GM19240 (cell line): Measurements from ENCODE around the gene PGP.
"Not testable (repeated sequence)": the region's sequence is repeated elsewhere in the genome, so short reads cannot be mapped to it uniquely, and the experiment has no call there.

Source experiments
- DNase-seq: peaks from one replicate; pipeline ENCODE4 v3.0.0; 2011; ENCODE audit warnings: low spot score; ENCODE audit not compliant: insufficient read length

The PGP gene, protein sequence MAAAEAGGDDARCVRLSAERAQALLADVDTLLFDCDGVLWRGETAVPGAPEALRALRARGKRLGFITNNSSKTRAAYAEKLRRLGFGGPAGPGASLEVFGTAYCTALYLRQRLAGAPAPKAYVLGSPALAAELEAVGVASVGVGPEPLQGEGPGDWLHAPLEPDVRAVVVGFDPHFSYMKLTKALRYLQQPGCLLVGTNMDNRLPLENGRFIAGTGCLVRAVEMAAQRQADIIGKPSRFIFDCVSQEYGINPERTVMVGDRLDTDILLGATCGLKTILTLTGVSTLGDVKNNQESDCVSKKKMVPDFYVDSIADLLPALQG

DNA sequence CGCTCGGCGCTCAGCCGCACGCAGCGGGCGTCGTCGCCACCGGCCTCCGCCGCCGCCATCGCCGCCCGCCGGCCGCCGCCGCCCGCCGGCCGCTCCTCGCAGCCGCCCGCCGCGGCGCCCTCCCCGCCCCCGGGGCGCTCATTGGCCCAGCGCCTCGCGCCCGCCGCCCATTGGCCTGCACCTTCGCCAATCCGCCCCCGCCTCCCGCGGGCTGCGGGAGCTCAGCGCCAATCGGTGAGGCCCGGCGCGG, at the start of gene PGP:
PGP (minus strand) TSS at position 122 of the 250 bp plus-strand sequence; CDS start at position 59, 63 bp downstream.
- no peak for DNase-seq

DNA sequence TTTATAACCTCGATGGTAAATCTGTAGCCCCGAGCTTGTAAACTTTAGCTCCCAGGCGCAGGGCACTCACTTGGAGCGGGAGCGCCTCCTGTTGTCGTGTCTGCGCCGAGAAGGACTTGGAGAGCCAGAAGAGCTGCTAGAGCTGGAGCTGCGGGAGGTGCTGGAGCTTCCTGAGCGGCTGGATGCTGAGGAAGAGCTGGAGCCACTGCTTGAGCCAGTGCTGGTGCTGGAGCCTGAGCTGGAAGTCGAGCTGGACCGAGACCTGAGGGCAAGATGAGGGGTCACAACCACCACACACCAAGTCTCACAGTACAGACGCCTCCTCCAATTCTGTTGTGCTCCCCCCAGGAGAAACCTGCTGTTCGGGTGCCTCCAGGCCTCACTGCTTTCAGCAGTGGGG, 48.4 kb upstream of the PGP start:
- DNase-seq = not testable (repeated sequence)

DNA sequence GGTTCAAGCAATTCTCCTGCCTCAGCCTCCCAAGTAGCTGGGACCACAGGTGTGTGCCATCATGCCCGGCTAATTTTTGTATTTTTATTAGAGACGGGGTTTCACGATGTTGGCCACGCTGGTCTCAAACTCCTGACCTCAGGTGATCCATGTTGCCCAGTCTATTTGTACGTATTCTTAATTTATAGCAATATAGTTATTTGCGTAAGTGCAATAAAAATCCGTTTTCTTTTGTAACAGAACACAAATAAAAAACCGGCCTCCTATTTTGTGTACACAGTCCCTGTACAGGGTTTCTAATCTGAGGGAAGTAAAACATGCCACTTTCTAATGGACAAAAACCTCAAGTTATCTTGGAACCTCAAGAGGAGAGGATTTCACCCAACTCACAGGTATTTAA, 45.6 kb upstream of the PGP start:
- no peak for DNase-seq

DNA sequence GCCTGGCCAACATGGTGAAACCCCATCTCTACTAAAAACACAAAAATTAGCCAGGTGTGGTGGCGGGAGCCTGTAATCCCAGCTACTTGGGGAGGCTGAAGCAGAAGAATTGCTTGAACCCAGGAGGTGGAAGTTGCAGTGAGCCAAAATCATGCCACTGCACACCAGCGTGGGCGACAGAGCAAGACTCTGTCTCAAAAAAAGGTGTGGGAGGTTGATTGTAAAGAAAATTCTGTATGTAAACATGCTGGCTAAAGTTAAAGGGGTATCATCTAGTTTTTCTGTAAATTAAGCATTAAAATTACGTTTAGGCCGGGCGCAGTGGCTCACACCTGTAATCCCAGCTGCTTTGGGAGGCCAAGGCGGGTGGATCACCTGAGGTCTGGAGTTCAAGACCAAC, 43.9 kb upstream of the PGP start:
- not testable (repeated sequence) for DNase-seq

DNA sequence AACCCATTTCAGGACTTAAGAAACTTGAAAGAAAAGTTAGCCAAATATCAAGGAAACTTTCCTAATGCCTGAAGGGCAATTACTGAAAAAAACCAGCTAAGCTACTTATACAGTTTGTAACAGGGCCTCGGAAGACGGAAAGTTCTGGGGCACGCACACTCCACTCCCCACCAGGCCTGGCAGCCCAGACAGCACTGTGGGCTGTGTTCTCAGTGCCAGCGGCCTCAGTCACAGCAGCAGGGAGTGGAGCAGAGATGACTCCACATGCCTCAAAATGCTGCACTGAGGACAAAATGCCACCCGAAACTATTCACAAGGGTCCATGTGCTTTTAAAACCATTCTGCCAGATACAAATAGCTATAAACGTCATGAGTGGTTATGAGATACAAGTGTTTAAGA, 43.1 kb upstream of the PGP start:
- DNase-seq = no peak

DNA sequence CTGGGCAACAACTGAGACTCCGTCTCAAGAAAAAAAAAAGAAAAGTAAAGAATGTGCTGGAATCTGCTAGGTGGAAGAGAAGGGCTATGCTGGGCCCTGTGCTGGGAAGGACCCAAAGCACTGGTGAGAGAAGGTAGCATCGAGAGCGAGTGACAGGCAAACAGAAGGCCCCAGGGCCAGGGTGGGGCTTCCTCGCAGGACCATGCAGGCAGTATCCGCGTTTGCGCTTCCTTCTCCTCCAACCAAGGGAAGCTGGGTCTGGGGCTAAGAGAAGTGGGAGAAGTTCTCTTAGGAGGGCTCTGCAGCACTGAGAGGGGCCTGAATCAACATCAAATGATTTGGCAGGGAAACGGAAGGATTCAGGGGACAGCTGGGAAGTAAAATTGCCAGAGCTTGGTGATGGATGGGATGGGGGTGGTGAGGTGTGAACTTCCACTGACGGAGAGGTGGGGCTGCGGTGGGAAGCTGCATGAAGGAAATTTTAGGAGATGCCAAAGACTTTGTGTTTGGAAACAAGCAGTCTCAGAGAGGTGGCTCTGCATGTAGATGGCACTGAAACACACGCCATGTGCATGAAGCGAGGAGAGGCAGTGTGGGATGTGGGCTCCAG, 42.0 kb upstream of the PGP start:
- no peak for DNase-seq

DNA sequence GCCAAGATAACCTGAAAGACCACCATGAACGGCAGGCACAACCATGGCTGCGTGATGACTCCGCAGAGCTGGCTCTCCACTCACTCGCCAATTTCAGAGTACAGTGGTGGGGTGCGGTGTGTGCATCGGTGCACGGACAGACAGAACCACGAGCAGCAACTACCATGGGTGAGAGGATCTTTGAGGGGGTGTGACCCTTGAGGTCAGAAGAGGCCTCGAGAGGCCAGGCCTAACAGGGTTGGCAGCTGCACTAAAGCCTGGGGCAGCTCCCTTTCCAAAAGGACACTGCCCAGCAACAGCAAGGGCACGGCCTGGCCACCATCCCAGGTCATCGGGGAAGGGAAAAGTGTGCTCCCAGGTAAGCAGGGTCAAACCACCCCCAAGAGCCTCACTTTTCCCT, 38.7 kb upstream of the PGP start:
- DNase-seq = no peak

DNA sequence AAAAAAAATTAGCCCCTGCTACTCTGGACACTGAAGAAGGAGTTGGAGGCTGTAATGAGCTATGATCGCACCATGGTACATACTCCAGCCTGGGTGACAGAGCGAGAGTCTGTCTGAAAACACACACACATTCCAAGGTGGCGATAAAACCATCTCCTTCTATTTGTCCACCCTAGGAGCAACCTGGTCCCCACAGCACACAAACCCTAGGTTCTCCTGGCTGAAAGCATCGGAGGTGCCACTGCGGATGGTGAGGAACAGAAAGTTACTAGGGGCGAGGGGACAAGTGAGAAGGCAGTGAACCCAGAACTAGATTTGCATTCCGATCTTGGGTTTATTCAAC, 38.1 kb upstream of the PGP start:
- DNase-seq = no peak

DNA sequence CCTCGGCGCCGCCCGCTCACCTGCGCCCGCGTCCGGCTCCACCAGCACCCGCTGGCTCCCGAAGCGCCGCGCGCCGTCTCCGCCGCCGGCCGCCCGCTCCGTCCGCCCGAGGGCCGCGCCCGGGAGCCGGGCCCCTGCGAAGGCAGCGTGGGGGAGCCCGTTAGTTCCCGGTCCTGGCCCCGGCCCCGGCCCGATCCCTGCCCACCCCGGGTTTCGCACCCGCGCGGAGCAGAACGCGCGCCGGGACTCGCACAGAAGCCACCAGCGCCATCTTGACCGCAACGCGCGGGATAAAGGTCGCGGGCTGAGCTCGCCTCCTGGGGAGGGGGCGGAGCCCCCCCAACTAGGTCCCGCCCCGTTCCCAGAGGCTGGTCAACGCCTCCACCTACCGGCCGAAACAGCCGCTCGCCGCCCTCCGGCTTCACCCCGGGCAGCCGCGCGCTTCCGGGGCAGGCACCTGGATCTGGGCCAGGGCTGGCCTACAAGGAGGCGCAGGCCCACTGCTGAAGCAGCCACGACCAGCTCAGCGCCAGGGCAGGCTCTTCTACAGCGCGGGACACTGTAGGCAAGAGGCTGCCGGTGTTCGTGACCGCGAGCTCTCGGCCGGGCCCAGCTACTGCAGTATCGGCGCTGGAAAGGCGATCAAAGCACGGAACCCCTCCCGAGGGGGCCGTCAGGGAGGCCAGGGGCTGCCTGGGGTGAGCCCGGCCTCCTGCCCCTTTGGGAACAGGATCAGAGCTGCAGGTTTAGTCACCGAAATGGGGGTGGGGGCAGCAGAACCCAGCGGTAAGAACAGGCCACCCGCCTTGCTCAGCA, 36.9 kb upstream of the PGP start, which contains the start of gene ECI1:
ECI1 (minus strand) TSS at position 292 of the 816 bp plus-strand sequence; CDS start at position 271, 21 bp downstream.
- DNase-seq = peak; percentile 100

DNA sequence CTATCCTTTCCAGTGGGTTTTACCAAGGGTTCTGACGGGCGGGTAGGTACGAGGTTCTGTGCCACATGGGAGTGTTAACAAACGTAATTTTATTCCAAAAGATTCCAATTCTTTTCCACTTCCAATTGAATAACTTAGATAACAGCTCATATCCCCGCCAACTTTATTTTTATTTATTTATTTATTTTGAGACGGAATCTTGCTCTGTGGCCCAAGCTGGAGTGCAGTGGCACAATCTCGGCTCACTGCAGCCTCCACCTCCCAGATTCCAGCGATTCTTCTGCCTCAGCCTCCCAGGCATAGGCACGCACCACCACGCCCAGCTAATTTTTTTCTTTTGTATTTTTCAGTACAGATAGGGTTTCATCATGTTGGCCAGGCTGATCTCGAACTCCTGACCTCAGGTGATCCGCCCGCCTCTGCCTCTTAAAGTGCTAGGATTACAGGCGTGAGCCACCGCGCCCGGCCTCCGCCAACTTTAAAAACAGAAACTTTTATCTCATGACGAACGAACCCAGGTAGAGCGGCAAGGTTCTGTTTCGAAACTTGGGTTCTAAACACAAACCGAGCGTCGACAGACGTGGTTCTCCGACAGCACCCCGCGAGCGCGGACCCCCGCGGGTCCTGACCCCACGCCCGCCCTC, 36.1 kb upstream of the PGP start:
- no peak for DNase-seq

DNA sequence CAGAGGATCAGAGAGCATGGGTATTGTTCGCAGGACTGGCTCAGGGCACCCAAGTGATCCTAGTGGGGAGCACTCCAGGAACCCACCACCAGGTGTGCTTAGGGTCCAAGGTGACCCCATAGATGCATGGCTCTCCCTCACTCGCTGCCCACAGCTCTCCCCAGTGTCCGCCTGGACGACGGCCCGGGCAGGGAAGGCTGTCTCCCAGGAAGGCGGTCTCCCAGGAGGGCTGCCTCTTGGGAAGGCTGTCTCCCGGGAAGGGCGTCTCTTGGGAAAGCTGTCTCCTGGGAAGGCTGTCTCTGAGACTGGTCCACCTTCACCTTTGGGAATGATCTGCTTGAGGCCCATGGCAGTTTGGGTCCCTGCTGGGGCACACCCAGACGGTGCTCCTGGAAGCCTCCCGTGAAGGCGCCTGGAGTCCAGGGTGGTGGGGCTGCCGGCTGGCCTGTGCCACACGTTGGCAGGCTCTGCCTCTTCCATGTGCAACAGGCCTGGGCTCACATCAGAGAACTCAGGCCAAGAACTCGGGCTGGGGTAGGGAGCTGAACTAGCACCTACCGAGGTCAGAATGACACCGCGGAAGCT, 31.8 kb upstream of the PGP start:
- DNase-seq = no peak

DNA sequence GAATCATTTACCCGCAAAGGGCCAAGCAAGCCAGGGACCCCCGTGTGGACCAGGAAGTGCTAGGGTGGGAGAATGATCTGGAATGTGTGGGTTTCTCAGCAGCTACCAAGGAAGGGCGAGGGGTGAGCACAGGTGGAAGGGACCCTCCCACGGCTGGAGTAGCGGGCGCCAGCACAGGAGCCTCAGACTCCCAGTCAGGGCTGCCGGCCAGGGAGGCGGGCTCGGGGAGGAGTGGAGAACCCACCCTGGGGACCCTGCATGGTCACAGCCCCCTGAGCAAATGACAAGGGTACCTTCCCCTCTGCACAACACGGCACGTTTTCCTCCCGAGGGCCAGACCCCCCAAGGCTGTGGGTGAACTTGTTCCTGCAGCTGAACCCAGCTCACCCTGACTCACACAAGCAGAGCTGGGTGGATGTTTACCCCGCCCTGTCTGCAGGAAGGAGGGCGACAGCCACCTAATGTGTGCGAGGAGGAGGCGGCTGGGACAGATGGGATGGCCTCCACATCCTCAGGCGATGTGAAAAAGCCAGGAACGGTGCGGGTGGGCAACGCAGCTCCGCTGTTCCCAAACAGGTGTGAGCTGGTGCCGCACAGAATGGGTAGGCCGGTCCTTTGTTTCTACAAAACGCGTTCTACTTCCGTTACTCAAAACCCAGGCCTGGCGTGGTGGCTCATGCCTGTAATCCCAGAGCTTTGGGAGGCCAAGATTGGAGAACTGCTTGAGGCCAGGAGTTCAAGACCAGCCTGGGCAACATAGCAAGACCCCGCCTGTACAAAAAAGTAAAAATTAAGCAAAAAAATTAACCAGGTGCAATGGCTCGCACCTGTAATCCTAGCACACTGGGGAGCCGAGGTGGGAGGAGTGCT, 30.5 kb upstream of the PGP start:
- DNase-seq = no peak

DNA sequence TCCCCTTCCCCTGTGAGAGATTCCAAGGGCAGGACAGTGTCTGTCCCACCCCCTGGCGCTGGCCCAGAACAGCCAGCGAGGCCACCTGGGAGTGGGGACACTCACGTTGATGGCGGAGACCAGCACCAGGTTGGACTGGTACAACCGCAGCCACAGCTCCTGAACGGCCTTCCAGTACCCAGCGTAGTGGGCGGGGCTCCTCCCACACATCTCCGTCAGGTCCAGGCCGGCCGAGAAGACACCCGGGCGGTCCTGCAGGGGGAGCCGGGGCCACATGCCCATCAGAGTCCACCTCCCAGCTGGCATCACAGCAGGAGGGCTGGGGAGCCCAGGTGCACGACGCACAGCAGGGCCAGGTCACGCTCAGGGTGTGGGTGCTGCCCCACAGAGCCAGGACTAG, 29.7 kb upstream of the PGP start:
- DNase-seq = no peak

DNA sequence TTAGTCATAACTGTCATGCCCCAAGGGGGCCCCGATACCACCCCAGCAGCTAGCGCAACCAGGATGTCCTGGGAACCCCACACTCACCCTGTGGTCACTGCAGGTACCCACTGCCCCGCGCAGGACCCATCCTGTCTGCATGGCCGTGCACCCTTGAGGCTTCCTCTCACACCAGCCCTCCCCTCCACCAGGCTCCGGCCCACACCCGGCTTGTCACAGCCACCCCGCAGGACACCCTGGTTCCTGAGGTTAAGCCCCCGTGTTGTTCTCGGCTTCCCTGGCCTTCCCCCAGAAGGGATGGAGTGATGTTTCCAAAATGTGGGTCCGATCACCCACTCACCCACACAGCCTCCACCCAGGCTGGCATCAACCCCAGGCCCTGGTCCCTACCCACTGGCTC, 29.1 kb upstream of the PGP start:
- DNase-seq = no peak

DNA sequence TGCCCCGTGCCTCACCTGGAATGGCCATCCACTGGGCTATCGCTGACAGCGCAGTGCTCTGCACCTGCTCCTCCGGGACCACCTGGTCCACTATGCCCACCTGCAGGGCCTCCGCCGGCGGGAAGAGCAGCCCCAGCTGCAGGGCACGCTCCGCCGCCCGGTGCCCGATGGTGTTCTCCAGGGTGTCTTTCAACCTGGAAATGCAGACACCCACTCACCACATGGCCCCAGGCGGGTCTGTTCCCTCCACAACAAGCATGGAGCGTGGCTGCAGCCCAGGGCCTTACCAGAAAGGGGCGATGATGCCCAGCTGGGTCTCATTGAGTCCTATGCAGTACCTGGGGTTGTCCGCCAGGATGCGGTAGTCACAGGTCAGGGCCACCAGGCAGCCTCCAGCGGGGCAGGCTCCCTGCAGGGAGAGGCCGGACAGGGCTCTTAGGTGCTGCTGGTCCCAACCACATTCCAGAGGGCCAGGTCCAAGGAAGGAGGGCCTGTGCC, 28.4 kb upstream of the PGP start:
- no peak for DNase-seq

DNA sequence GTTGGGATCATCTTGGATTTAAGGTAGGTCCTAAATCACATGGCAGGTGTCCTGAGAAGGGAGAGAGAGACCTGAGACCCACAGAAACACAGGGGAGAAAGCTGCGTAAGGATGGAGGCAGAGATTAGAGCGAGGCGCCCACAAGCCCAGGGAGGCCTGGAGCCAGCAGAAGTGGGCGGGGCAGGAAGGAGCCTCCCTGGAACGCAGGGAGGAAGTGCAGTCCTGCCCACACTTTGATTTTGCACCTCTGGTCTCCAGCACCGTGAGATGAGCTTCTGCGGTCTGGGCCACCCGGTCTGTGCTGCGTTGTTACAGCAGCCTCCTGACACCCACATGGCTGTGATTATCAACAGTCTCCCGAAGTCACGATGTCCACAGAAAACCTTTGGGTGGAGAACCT, 28.0 kb upstream of the PGP start:
- no peak for DNase-seq

DNA sequence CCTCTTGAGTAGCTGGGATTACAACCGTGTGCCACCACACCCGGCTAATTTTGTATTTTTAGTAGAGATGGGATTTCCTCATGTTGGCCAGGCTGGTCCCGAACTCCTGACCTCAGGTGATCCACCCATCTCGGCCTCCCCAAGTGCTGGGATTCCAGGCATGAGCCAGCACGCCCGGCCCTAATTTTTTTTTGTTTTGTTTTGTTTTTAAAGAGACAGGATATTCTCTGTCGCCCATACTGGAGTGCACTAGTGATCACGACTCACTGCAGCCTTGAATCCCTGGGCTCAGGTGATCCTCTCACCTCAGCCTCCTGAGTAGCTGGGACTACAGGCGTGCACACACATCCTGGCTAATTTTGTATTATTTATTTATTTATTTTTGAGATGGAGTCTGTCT, 25.7 kb upstream of the PGP start:
- not testable (repeated sequence) for DNase-seq

DNA sequence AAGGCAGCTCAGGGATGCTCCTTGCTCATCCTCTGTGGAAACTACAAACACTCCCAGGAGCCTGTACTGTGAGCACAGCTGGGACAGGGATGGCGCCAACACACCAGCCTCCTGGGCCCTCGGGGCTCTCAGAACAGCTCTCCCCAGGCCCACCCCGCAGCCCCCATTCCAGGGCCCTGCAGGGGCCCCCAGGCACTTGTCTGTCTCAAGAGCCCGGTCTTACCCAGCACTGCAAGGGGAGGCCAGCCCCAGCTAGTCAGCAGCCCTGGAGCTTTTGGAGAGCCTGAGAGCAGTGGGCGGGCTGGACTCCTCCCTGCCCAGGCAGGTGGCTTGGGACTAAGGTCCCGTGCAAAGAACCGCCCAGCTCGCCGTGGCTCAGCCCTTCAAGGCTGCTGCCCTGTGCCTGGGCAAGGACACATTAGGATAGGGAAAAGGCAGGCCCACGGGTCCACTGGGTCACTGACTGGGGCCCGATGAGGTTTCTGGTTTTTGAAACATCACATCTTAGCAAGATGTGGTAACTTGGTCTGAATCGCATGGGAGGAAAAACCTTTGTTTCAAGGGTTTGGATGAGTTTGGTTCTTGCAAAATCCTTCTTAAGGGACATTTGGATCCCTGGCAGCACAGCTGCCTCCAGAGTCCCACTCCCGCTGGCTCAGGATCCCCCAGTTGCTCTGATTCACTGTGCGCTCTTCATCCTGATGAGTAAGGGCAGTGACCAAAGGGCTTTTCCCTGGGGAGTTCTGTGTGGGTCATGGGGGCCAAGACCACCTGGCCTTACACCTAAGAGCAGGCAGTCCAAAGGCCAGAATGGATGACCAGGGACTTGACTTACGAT, 24.4 kb upstream of the PGP start:
- no peak for DNase-seq

DNA sequence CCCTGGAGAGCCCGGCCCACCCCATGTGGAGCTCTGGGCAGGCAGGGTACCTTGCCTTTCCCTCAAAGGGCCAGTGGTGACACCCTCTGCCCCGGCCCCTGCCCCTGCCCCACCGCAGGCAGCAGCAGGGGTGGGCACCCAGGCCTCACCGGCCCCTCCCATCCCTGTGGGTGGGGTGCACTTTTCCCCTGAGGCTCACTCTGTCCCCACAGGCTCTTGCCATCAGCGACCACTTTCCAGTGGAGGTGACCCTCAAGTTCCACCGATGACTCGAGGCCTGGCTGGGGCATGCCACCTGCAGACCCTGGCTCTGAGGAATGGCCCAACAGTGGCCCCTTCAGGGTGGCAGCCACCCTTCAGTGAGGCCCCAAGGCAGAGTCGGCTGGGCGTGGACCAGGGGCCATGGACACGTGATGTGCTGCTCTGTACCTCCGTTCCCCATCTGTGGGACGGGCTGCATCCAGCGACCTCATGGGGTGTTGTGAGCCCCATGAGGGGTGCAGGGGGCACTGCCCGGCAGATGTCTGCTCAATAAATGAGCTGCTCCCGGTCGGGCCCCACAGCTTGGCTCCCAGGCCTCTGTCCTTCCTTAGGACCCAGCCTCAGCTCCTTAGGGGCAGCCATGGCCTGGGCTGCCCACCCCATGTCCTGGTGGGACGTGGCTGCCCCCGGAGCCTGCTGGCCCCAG, 23.7 kb upstream of the PGP start:
- no peak for DNase-seq
